ENCODE data around the gene STPG4.
A peak's percentile ranks its signal among the peaks of the same experiment; 100 is the strongest.
"Not testable (repeated sequence)": the region's sequence is repeated elsewhere in the genome, so short reads cannot be mapped to it uniquely, and the experiment has no call there.

STPG4 gene

GRCh38 chr2:47189635-47190034 is 34.5 kb upstream of the STPG4 start:
- H3K4me3 ChIP-seq (ENCODE audit: low read length): no peak overlapping the region
- H3K36me3 ChIP-seq (ENCODE audit: insufficient read depth, low read length): no peaks in the 10 kb centered on the region
- peaks cover 50% of the 10 kb centered on the region for H3K4me1 ChIP-seq (ENCODE audit: insufficient read depth, low read length)
- H3K27me3 ChIP-seq (ENCODE audit: insufficient read depth, low read length): no peaks in the 10 kb centered on the region
- no peak overlapping the region for H3K9ac ChIP-seq (ENCODE audit: low read depth, low read length)
- no peaks in the 10 kb centered on the region for H3K9me3 ChIP-seq (ENCODE audit: insufficient read depth, low read depth, low read length)
- no peak overlapping the region for H3K27ac ChIP-seq (ENCODE audit: low read depth, low read length)
- whole genome bisulfite sequencing: 80% methylated on average over 1 of the region's 1 CpG

DNA sequence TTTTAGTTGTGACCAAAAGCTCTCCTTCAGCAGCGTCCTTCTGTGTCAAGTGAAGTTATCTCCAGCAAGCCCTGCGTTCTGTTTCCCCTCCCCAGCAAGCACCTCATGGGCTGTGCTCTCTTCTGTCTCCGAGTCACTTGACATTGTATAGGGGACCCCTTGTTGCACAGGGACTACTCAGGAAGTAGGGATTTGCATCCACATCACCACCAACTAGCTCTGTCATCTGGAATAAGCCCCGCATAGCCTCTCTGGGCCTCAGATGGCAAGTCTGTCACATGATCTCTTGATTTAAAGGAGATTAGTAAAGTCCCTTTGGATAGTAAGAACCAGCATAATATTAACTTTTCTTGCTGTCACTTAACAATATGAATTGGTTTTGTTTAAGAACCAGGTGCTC is 32.0 kb upstream of the STPG4 start:
- 81% methylated on average over 4 of the region's 4 CpGs for WGBS

GRCh38 chr2:47186351-47186750 is 31.2 kb upstream of the STPG4 start:
- Histone ChIP-seq H3K4me3 (ENCODE audit: low read length) (no peak overlapping the region), H3K27me3 (ENCODE audit: insufficient read depth, low read length) (no peaks in the 10 kb centered on the region), H3K9me3 (ENCODE audit: insufficient read depth, low read depth, low read length) (no peaks in the 10 kb centered on the region), H3K36me3 (ENCODE audit: insufficient read depth, low read length) (no peaks in the 10 kb centered on the region), H3K4me1 (ENCODE audit: insufficient read depth, low read length) (peaks cover 22% of the 10 kb centered on the region), H3K27ac (ENCODE audit: low read depth, low read length) (no peak overlapping the region), H3K9ac (ENCODE audit: low read depth, low read length) (no peak overlapping the region)
- 76% methylated on average over 2 of the region's 2 CpGs for WGBS

More for the DNA sequence above, 32.0 kb upstream of the STPG4 start:
- Histone ChIP-seq H3K36me3 (ENCODE audit: insufficient read depth, low read length) (no peaks in the 10 kb centered on the region), H3K9me3 (ENCODE audit: insufficient read depth, low read depth, low read length) (no peaks in the 10 kb centered on the region), H3K4me3 (ENCODE audit: low read length) (no peak overlapping the region), H3K4me1 (ENCODE audit: insufficient read depth, low read length) (peaks cover 29% of the 10 kb centered on the region), H3K27ac (ENCODE audit: low read depth, low read length) (no peak overlapping the region), H3K9ac (ENCODE audit: low read depth, low read length) (no peak overlapping the region), H3K27me3 (ENCODE audit: insufficient read depth, low read length) (no peaks in the 10 kb centered on the region)

GRCh38 chr2:47185098-47185497 is 30.0 kb upstream of the STPG4 start:
- H3K27ac ChIP-seq (ENCODE audit: low read depth, low read length); H3K27me3 ChIP-seq (ENCODE audit: insufficient read depth, low read length); H3K9me3 ChIP-seq (ENCODE audit: insufficient read depth, low read depth, low read length); H3K4me3 ChIP-seq (ENCODE audit: low read length); H3K9ac ChIP-seq (ENCODE audit: low read depth, low read length); H3K4me1 ChIP-seq (ENCODE audit: insufficient read depth, low read length); H3K36me3 ChIP-seq (ENCODE audit: insufficient read depth, low read length): not testable (repeated sequence)
- 90% methylated on average over 5 of the region's 5 CpGs for WGBS

DNA sequence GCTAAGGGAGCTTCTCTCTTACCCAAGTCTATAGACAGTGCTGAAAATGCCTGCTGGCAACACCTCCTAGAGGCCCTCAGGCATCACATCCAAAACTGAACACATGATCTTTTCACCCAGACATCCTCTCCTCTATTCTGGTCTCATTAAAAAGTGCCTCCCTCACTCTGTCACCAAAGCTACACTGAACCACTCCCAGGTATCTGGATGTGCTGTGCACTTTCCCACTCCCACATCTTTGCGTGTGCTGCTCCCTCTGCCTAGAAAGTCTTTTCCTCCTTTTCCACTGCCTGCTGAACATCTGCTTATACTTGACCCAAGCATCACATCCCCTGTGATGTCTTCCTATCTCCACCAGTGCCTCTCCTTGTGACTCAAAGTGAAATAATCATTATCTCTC is 26.1 kb upstream of the STPG4 start:
- peaks cover 20% of the 10 kb centered on the region for H3K4me1 ChIP-seq (ENCODE audit: insufficient read depth, low read length)
- H3K27me3 ChIP-seq (ENCODE audit: insufficient read depth, low read length): no peaks in the 10 kb centered on the region
- H3K36me3 ChIP-seq (ENCODE audit: insufficient read depth, low read length): no peaks in the 10 kb centered on the region
- H3K27ac ChIP-seq (ENCODE audit: low read depth, low read length): no peak overlapping the region
- no peak overlapping the region for H3K9ac ChIP-seq (ENCODE audit: low read depth, low read length)
- H3K4me3 ChIP-seq (ENCODE audit: low read length): no peak overlapping the region
- 93% methylated on average over 1 of the region's 1 CpG for WGBS
- H3K9me3 ChIP-seq (ENCODE audit: insufficient read depth, low read depth, low read length): no peaks in the 10 kb centered on the region

DNA sequence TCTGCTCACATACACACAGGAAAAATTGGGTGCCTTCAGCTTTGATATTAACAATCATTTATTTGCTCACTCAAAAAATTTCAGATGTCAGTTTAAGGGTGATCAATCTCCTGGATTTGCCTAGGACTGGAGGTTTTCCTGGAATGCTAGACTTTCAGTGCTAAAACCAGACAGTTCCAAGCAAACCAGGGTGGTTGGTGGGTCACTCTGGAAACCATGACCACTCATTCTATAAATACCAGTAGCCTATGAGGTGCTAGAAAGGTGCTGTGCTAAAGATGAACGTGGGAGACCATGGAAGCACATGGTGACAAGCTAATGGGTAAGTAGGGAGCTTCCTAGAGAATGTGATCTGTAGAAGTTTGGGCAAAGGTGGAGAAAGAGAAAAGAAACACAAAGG is 25.4 kb upstream of the STPG4 start:
- Histone ChIP-seq H3K4me1 (ENCODE audit: insufficient read depth, low read length) (peaks cover 20% of the 10 kb centered on the region), H3K9ac (ENCODE audit: low read depth, low read length) (no peak overlapping the region), H3K9me3 (ENCODE audit: insufficient read depth, low read depth, low read length) (no peaks in the 10 kb centered on the region), H3K27ac (ENCODE audit: low read depth, low read length) (no peak overlapping the region), H3K4me3 (ENCODE audit: low read length) (no peak overlapping the region), H3K27me3 (ENCODE audit: insufficient read depth, low read length) (no peaks in the 10 kb centered on the region), H3K36me3 (ENCODE audit: insufficient read depth, low read length) (no peaks in the 10 kb centered on the region)
- WGBS: 92% methylated on average over 1 of the region's 1 CpG

DNA sequence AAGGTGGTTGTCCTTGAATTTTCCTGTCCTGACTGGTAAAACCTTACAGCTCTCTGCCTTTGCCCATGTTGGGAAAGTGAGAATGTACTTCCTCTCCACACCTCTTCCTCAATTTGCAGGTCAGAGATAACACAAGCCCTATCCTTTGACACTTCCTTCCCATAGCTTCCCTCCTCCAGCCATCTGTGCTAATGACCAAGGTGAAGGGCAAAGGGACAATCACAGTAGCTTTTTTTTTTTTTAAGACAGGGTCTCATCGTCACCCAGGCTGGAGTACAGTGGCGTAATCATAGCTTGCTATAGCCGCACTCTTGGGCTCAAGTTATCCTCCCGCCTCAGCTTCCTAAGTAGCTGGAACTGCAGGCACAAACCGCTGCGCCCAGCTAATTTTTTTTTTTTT is 24.3 kb upstream of the STPG4 start:
- H3K36me3 ChIP-seq (ENCODE audit: insufficient read depth, low read length): no peaks in the 10 kb centered on the region
- H3K4me1 ChIP-seq (ENCODE audit: insufficient read depth, low read length): peaks cover 20% of the 10 kb centered on the region
- 94% methylated on average over 6 of the region's 6 CpGs for WGBS
- H3K9ac ChIP-seq (ENCODE audit: low read depth, low read length): no peak overlapping the region
- H3K27me3 ChIP-seq (ENCODE audit: insufficient read depth, low read length): no peaks in the 10 kb centered on the region
- H3K27ac ChIP-seq (ENCODE audit: low read depth, low read length): no peak overlapping the region
- H3K4me3 ChIP-seq (ENCODE audit: low read length): no peak overlapping the region
- no peaks in the 10 kb centered on the region for H3K9me3 ChIP-seq (ENCODE audit: insufficient read depth, low read depth, low read length)

- H3K27me3 ChIP-seq (ENCODE audit: insufficient read depth, low read length): no peaks in the 10 kb centered on the region
- H3K4me1 ChIP-seq (ENCODE audit: insufficient read depth, low read length): peaks cover 28% of the 10 kb centered on the region
- WGBS: 39% methylated on average over 6 of the region's 6 CpGs
- no peak overlapping the region for H3K27ac ChIP-seq (ENCODE audit: low read depth, low read length)
- no peak overlapping the region for H3K4me3 ChIP-seq (ENCODE audit: low read length)
- H3K9me3 ChIP-seq (ENCODE audit: insufficient read depth, low read depth, low read length): no peaks in the 10 kb centered on the region
- H3K9ac ChIP-seq (ENCODE audit: low read depth, low read length): no peak overlapping the region
- H3K36me3 ChIP-seq (ENCODE audit: insufficient read depth, low read length): peaks cover 6% of the 10 kb centered on the region; the same call in 1 of the 2 replicates
Measured at GRCh38 chr2:47178341-47178740, 23.2 kb upstream of the STPG4 start.

DNA sequence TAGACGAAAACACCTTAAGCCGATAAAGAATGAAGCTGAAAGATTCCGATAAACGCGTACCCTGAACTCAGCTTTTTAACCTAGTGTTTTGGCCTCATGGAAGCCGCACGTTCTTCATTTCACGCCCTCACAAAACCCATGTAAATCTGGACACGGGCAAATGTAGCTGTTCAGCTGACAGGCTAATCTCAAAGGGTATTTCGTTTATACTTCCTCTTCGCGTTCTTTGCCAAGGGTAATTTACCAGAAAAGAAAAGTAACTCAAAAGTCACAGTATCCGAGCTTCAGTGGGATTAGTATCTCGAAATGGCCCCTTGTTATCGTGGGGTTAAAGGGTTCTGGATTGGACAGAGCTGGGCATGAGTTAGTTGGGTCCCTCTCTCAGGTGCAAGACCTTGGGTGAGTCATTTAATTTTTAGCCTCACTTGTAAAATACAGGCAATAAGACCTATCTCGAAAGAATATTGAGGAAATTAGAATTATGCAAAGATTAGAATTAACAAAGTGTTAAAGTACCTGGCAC is 22.0 kb upstream of the STPG4 start:
- peak overlapping the region; percentile 96 for H3K4me3 ChIP-seq (ENCODE audit: low read length)
- WGBS: 48% methylated on average over 15 of the region's 16 CpGs
- H3K27ac ChIP-seq (ENCODE audit: low read depth, low read length): peak overlapping the region; percentile 94; the same call in 1 of the 2 replicates
- H3K27me3 ChIP-seq (ENCODE audit: insufficient read depth, low read length): no peaks in the 10 kb centered on the region
- H3K9ac ChIP-seq (ENCODE audit: low read depth, low read length): peak overlapping the region; percentile 99
- H3K4me1 ChIP-seq (ENCODE audit: insufficient read depth, low read length): peaks cover 38% of the 10 kb centered on the region
- peaks cover 11% of the 10 kb centered on the region for H3K36me3 ChIP-seq (ENCODE audit: insufficient read depth, low read length)
- no peaks in the 10 kb centered on the region for H3K9me3 ChIP-seq (ENCODE audit: insufficient read depth, low read depth, low read length)

DNA sequence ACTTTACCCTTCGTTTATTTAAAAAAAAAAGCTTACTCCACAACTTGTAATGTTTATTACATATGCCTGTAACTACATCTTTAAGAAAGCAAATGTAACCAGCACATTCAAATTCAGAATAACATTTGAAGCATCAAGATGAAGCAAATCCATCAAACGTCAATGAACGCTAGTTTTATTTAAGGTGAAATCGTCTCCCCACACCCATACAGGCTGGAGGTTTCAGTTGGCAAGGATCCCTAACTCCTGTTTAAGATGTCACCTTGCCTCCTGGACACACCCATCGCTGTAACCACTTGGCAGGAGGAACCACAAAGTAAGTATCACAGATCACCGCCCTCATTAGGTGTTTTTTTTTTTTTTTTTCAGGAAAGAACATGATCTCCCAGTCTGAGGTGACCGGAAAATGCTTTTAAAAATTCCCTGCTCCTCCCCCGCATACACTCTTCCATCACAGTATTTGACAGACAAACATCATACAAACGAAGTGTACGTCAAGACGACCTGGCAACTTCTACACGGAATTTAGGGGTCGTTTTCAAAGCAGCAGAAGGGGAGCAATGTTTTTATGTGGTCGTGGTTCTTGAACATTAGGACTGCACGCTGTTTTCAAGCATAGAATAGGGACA is 19.7 kb upstream of the STPG4 start:
- Histone ChIP-seq H3K9me3 (ENCODE audit: insufficient read depth, low read depth, low read length) (no peaks in the 10 kb centered on the region), H3K27me3 (ENCODE audit: insufficient read depth, low read length) (no peaks in the 10 kb centered on the region), H3K36me3 (ENCODE audit: insufficient read depth, low read length) (peaks cover 32% of the 10 kb centered on the region), H3K4me1 (ENCODE audit: insufficient read depth, low read length) (peaks cover 56% of the 10 kb centered on the region), H3K4me3 (ENCODE audit: low read length) (peak overlapping the region; percentile 96), H3K27ac (ENCODE audit: low read depth, low read length) (no peak overlapping the region), H3K9ac (ENCODE audit: low read depth, low read length) (peak overlapping the region; percentile 99)
- 2% methylated on average over 14 of the region's 15 CpGs for WGBS

DNA sequence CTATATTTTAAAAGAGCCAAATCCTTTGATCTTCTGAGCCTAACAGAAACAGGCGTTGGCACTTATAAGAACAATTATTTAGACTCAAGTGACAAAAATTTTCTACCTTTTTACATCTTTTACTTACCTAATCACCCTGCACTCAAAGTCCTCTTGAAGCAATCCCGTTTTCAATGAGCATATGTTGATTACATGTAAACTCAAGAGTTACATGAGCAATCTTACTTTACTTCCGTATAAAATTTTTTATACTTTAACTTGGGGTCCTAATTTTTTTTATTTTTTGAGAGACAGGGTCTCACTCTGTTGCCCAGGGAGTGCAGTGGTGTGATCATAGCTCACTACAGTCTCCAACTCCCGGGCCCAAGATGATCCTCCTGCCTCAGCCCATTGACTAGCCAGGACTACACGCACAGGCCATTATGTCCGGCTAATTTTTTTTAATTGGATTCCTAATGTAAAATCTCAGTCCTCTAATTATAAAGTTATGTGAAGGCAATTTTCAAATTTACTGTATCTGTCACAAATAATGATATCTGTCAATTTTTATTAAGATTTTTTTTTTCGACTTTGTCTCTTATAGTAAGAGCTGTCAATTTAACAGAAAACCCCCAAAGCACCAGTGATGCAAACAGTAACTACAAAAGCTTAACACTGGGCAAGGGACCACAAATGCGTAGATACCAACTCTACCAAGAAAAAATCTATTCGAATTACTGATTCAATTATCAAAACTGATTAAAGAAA is 19.1 kb upstream of the STPG4 start:
- WGBS: 29% methylated on average over 6 of the region's 9 CpGs
- Histone ChIP-seq H3K27me3 (ENCODE audit: insufficient read depth, low read length) (no peaks in the 10 kb centered on the region), H3K36me3 (ENCODE audit: insufficient read depth, low read length) (peaks cover 39% of the 10 kb centered on the region), H3K9me3 (ENCODE audit: insufficient read depth, low read depth, low read length) (no peaks in the 10 kb centered on the region), H3K27ac (ENCODE audit: low read depth, low read length) (no peak overlapping the region), H3K4me1 (ENCODE audit: insufficient read depth, low read length) (peaks cover 56% of the 10 kb centered on the region), H3K9ac (ENCODE audit: low read depth, low read length) (no peak overlapping the region), H3K4me3 (ENCODE audit: low read length) (peak overlapping the region; percentile 96)
